Measurements from ENCODE around the gene WDR33. TPM values are rescaled to one million over a fixed set of nuclear protein-coding genes. Genes with fewer than 3 reads are reported as not detected.
"Not testable (repeated sequence)": the region's sequence is repeated elsewhere in the genome, so short reads cannot be mapped to it uniquely, and the experiment has no call there.

WDR33 gene
- total RNA-seq, 1 donor from 2014 or later = 55.4 TPM

GRCh38 chr2:127840893-127841292, 29.9 kb upstream of the WDR33 start:
- ATAC-seq = no peak
- Histone ChIP-seq H3K36me3 (peaks cover 13% of the 10 kb centered on the region), H3K27me3 (ENCODE audit: low read depth) (no peaks in the 10 kb centered on the region), H3K27ac (no peak overlapping the region), H3K4me1 (no peaks in the 10 kb centered on the region), H3K9me3 (no peaks in the 10 kb centered on the region), H3K4me3 (no peak overlapping the region)
- no peak for DNase-seq
- intact Hi-C loops (cut with DNase I) = no loop called here
- TF ChIP-seq CTCF (IDR thresholded peaks at IDR 0.05) = no peak

GRCh38 chr2:127834951-127835350, 24.0 kb upstream of the WDR33 start:
- DNase-seq (no peak), ATAC-seq (no peak)
- no peak for TF ChIP-seq CTCF (IDR thresholded peaks at IDR 0.05)
- Histone ChIP-seq H3K4me1 (peaks cover 7% of the 10 kb centered on the region), H3K9me3 (no peaks in the 10 kb centered on the region), H3K36me3 (no peaks in the 10 kb centered on the region), H3K4me3 (no peak overlapping the region), H3K27me3 (ENCODE audit: low read depth) (no peaks in the 10 kb centered on the region), H3K27ac (no peak overlapping the region)
- intact Hi-C loops (cut with DNase I) = no loop called here

GRCh38 chr2:127829845-127830246, 18.9 kb upstream of the WDR33 start:
- Histone ChIP-seq H3K4me1 (peaks cover 7% of the 10 kb centered on the region), H3K27me3 (ENCODE audit: low read depth) (no peaks in the 10 kb centered on the region), H3K4me3 (no peak overlapping the region), H3K36me3 (no peaks in the 10 kb centered on the region), H3K27ac (peak overlapping the region; percentile 60), H3K9me3 (peaks cover 6% of the 10 kb centered on the region)
- ATAC-seq (peak; percentile 91 to 92), DNase-seq (no peak)
- TF ChIP-seq CTCF (IDR thresholded peaks at IDR 0.05) = no peak
- intact Hi-C loops (cut with DNase I) = no loop called here

GRCh38 chr2:127826708-127827107, 15.7 kb upstream of the WDR33 start:
- H3K27ac ChIP-seq; DNase-seq; ATAC-seq; H3K4me1 ChIP-seq; H3K36me3 ChIP-seq; H3K4me3 ChIP-seq; intact Hi-C loops (cut with DNase I); H3K9me3 ChIP-seq; H3K27me3 ChIP-seq (ENCODE audit: low read depth): not testable (repeated sequence)

GRCh38 chr2:127826047-127826446, 15.1 kb upstream of the WDR33 start:
- H3K36me3 ChIP-seq = no peaks in the 10 kb centered on the region
- H3K27me3 ChIP-seq (ENCODE audit: low read depth) = no peaks in the 10 kb centered on the region
- DNase-seq (no peak), ATAC-seq (peak; percentile 71 to 82)
- intact Hi-C loops (cut with DNase I) = no loop called here
- H3K4me3 ChIP-seq = no peak overlapping the region
- H3K27ac ChIP-seq = no peak overlapping the region
- H3K9me3 ChIP-seq = peaks cover 14% of the 10 kb centered on the region
- peaks cover 7% of the 10 kb centered on the region for H3K4me1 ChIP-seq
- no peak for TF ChIP-seq CTCF (IDR thresholded peaks at IDR 0.05)

GRCh38 chr2:127820080-127820668, 9.2 kb upstream of the WDR33 start:
- intact Hi-C loops (cut with DNase I) = no loop called here
- ATAC-seq = no peak

More at GRCh38 chr2:127820080-127820668, 9.2 kb upstream of the WDR33 start:
- no peak for TF ChIP-seq CTCF (IDR thresholded peaks at IDR 0.05)
- Histone ChIP-seq H3K4me3 (no peak overlapping the region), H3K36me3 (no peaks in the 10 kb centered on the region), H3K27me3 (ENCODE audit: low read depth) (no peaks in the 10 kb centered on the region), H3K27ac (no peak overlapping the region), H3K9me3 (peaks cover 21% of the 10 kb centered on the region), H3K4me1 (no peaks in the 10 kb centered on the region)
- DNase-seq = no peak
